ENCODE results near the gene SCNN1B.

DNA sequence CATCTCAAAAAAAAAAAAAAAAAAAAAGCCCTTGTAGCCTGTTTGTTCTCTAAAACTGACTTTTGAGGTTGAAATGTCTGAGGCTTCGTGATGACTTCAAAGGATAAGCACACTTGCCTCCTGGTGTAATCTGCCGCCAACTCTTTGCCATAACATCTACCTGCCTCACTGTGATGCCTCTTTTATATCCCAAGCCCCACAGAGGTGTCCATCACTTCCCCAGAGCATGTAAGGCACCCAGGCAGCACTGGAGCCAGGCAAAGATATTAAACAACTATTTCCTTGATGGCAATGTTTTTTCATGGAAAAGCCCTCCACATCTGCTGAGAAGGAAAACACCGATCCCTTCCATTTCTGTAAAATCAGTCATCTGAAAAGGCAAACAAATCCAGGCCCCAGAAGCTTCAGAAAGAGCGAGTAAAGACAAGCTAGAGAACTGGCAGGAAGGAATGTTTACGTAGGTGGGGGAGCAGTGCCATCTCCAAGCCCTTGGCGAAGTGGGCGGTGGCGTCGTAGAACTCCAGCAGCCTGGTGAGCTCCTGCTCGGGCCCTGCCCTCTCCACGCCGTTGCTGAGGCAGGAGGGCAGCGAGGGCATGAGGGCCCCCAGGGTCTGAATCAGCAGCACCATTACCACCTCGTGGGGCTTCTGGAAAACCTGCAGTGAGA, 122.3 kb downstream of the SCNN1B start:
- TF ChIP-seq, protein P1, sequence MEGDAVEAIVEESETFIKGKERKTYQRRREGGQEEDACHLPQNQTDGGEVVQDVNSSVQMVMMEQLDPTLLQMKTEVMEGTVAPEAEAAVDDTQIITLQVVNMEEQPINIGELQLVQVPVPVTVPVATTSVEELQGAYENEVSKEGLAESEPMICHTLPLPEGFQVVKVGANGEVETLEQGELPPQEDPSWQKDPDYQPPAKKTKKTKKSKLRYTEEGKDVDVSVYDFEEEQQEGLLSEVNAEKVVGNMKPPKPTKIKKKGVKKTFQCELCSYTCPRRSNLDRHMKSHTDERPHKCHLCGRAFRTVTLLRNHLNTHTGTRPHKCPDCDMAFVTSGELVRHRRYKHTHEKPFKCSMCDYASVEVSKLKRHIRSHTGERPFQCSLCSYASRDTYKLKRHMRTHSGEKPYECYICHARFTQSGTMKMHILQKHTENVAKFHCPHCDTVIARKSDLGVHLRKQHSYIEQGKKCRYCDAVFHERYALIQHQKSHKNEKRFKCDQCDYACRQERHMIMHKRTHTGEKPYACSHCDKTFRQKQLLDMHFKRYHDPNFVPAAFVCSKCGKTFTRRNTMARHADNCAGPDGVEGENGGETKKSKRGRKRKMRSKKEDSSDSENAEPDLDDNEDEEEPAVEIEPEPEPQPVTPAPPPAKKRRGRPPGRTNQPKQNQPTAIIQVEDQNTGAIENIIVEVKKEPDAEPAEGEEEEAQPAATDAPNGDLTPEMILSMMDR (IDR thresholded peaks at IDR 0.05) = no peak
- peak in 1 of 2 donors; percentile 18 for TF ChIP-seq POLR2A (IDR thresholded peaks at IDR 0.05)
